Naive B cell (primary cell): ENCODE results near the gene FGF22. TPM values are rescaled to one million over a fixed set of nuclear protein-coding genes. Genes with fewer than 3 reads are reported as not detected.
"Not testable (repeated sequence)": the region's sequence is repeated elsewhere in the genome, so short reads cannot be mapped to it uniquely, and the experiment has no call there.

ENCODE experiments used
- ATAC-seq, 2 donors: fragments of 150-1000 bp; cut with Tn5 transposase; 2 replicates each; pipeline ENCODE4 v1.10.0; 2021; ENCODE audit warnings: low read depth in 2 of 2, mild to moderate bottlenecking in 2 of 2, moderate library complexity in 2 of 2
- DNase-seq: peaks from one replicate; pipeline ENCODE4 v3.0.0; 2022
- H3K27ac Mint-ChIP-seq, 6 donors: one replicate each; pipeline ENCODE4 v1.8.0; 2020 to 2022; ENCODE audit warnings: mild to moderate bottlenecking in 6 of 6, mixed read lengths in 6 of 6, moderate library complexity in 5 of 6, inconsistent platforms in 2 of 6
- H3K27me3 Mint-ChIP-seq, 3 donors: one replicate each; pipeline ENCODE4 v1.8.0; 2021 to 2022; ENCODE audit warnings: mixed read lengths in 3 of 3, mild to moderate bottlenecking in 1 of 3
- H3K36me3 Mint-ChIP-seq, 2 donors: one replicate each; pipeline ENCODE4 v1.8.0; 2020 to 2022; ENCODE audit warnings: mixed read lengths in 2 of 2, inconsistent platforms in 1 of 2, mild to moderate bottlenecking in 1 of 2
- H3K4me1 Mint-ChIP-seq, 3 donors: one replicate each; pipeline ENCODE4 v1.8.0; 2020 to 2022; ENCODE audit warnings: mixed read lengths in 3 of 3, inconsistent platforms in 1 of 3, mild to moderate bottlenecking in 1 of 3, moderate library complexity in 1 of 3
- H3K4me3 Mint-ChIP-seq, 8 donors: one replicate each; pipeline ENCODE4 v1.8.0; 2020 to 2022; ENCODE audit warnings: mild to moderate bottlenecking in 8 of 8, mixed read lengths in 8 of 8, moderate library complexity in 8 of 8, inconsistent platforms in 2 of 8
- H3K9me3 Mint-ChIP-seq, 7 donors: one replicate each; pipeline ENCODE4 v1.8.0; 2020 to 2022; ENCODE audit warnings: mixed read lengths in 7 of 7, mild to moderate bottlenecking in 5 of 7, inconsistent platforms in 2 of 7, moderate library complexity in 1 of 7
- polyA plus RNA-seq, 6 donors: library from polyadenylated mRNA; unstranded; fragments of 300-500 nt; fragmentation: Illumina TruSeq; gene quantifications; one replicate each; pipeline ENCODE4 v1.2.3, GENCODE V29; 2021; ENCODE audit warnings: low read depth in 6 of 6

FGF22 gene
- polyA plus RNA-seq, 6 donors from 2014 or later, result not detected

DNA sequence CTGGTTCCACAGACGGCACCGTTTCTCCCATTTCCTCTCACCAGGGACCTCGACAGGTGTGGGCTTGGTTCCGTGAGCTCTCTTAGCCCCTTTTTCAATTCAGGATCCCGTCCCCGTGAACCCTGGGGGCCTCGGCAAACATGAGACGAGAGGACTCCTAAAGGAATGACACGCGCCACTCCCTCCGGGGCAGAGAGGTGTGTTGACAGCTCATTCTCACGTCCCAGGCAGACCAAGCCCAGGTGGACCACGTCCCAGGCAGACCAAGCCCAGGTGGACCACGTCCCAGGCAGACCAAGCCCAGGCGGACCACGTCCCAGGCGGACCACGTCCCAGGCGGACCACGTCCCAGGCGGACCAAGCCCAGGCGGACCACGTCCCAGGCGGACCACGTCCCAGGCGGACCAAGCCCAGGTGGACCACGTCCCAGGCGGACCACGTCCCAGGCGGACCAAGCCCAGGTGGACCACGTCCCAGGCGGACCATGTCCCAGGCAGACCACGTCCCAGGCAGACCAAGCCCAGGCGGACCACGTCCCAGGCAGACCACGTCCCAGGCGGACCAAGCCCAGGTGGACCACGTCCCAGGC is 27.4 kb downstream of the FGF22 start:
- Mint-ChIP-seq H3K4me1 (peaks cover 7 to 22% (median 22%) of the 10 kb centered on the region in 3 donors), H3K27ac (peak overlapping the region in 1 of 6 donors; percentile 70), H3K27me3 (peaks cover 0 to 16% (median 5%) of the 10 kb centered on the region in 3 donors), H3K4me3 (peak overlapping the region in 1 of 8 donors; percentile 15)
- not testable (repeated sequence) for H3K36me3 Mint-ChIP-seq, DNase-seq, ATAC-seq, H3K9me3 Mint-ChIP-seq

DNA sequence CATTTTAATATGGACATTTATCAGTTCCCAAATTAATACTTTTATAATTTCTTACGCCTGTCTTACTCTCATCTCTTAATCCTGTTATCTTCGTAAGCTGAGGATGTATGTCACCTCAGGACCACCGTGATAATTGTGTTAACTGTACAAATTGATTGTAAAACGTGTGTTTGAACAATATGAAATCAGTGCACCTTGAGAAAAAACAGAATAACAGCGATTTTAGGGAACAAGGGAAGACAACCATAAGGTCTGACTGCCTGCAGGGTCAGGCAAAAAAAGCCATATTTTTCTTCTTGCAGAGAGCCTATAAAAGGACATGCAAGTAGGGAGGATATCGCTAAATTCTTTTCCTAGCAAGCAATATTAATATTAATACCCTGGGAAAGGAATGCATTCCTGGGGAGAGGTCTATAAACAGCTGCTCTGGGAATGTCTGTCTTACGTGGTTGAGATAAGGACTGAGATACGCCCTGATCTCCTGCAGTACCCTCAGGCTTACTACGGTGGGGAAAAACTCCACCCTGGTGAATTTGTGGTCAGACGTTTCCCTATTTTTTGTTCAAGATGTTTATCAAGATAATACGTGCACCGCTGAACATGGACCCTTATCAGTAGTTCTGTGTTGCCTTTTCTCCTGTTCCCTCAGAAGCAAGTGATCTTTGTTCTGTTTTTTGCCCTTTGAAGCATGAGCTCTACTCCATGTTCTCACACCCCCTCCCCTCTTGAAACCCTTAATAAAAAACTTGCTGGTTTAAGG is 29.2 kb downstream of the FGF22 start:
- H3K36me3 Mint-ChIP-seq, ATAC-seq, H3K9me3 Mint-ChIP-seq, DNase-seq: not testable (repeated sequence)
- Mint-ChIP-seq H3K27me3 (peaks cover 5 to 21% (median 7%) of the 10 kb centered on the region in 3 donors), H3K4me3 (peak overlapping the region in 2 of 8 donors; percentile 41 to 61), H3K27ac (peak overlapping the region in 3 of 6 donors; percentile 12 to 71 (median 29)), H3K4me1 (peaks cover 4 to 18% (median 16%) of the 10 kb centered on the region in 3 donors)

DNA sequence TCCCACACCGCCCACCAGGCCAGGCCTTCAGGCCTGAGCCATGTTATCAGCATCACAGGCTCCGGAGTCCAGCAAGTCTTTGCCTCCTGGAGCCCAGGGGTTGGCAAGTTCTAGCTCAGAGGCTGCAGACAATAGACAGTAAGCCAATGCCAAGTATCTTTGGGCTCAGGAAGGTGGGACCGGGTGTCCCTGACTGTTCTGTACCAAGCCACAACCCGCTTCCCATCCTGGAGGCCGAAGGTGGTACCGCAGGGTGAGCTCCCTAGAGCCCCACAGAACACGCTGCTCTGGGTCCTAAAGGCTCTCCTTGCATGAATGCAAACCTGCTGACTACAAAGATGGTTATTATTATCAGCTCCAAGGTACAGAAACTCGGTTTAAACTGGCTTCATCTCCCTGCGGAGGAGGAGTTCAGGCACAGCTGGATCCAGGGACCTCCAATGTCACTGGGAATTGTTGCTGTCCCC is 31.0 kb downstream of the FGF22 start:
- Mint-ChIP-seq H3K36me3 (no peaks in the 10 kb centered on the region), H3K27ac (no peak overlapping the region), H3K4me1 (peaks cover 0 to 10% (median 7%) of the 10 kb centered on the region in 3 donors), H3K9me3 (peaks cover 0 to 3% (median 0%) of the 10 kb centered on the region in 7 donors), H3K27me3 (peaks cover 16 to 34% (median 17%) of the 10 kb centered on the region in 3 donors), H3K4me3 (no peak overlapping the region)
- DNase-seq (no peak), ATAC-seq (peak; percentile 56 to 58)

DNA sequence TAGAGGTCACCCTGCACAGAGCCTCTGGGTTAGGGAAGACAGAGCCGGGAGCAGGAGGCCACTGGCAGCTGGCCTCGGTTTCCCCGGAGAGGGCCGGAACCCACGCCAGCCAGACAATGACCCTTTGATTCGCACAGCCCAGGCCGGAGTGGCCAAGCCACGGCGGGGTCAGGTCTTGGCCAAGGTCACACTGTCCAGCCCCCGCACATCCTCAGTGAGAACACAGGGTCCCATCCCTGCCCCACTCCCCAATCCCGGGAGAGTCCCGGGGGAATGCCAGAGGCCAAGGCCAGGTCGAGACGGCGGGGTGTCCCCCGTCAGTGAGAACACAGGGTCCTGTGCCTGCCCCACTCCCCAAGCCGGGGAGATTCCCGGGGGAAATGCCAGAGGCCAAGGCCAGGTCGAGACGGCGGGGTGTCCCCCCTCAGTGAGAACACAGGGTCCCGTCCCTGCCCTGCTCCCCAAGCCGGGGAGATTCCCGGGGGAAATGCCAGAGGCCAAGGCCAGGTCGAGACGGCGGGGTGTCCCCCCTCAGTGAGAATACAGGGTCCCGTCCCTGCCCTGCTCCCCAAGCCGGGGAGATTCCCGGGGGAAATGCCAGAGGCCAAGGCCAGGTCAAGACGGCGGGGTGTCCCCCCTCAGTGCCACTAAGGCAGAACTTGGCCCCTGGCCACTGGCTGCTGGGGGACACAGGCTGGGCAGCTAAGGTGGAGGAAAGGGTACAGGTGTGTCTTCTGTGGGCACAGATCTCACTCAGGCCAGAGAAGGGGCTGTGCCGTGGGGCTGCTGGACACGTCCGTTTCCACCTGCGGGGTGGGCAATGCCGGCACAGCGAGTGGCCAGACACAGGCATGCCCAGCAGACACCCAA is 34.8 kb downstream of the FGF22 start:
- H3K27me3 Mint-ChIP-seq, result peaks cover 11 to 20% (median 18%) of the 10 kb centered on the region in 3 donors
- no peak overlapping the region for H3K27ac Mint-ChIP-seq
- no peak overlapping the region for H3K4me3 Mint-ChIP-seq
- H3K4me1 Mint-ChIP-seq, result peaks cover 0 to 10% (median 5%) of the 10 kb centered on the region in 3 donors
- DNase-seq (no peak), ATAC-seq (no peak)
- no peaks in the 10 kb centered on the region for H3K9me3 Mint-ChIP-seq
- H3K36me3 Mint-ChIP-seq, result no peaks in the 10 kb centered on the region

- Mint-ChIP-seq H3K27me3 (peaks cover 11 to 20% (median 18%) of the 10 kb centered on the region in 3 donors), H3K36me3 (no peaks in the 10 kb centered on the region), H3K4me3 (peak overlapping the region in 2 of 8 donors; percentile 54 to 69), H3K9me3 (no peaks in the 10 kb centered on the region), H3K27ac (no peak overlapping the region), H3K4me1 (peaks cover 5 to 13% (median 12%) of the 10 kb centered on the region in 3 donors)
- DNase-seq (no peak), ATAC-seq (no peak)
Measured at GRCh38 chr19:676007-676338, 36.3 kb downstream of the FGF22 start.

DNA sequence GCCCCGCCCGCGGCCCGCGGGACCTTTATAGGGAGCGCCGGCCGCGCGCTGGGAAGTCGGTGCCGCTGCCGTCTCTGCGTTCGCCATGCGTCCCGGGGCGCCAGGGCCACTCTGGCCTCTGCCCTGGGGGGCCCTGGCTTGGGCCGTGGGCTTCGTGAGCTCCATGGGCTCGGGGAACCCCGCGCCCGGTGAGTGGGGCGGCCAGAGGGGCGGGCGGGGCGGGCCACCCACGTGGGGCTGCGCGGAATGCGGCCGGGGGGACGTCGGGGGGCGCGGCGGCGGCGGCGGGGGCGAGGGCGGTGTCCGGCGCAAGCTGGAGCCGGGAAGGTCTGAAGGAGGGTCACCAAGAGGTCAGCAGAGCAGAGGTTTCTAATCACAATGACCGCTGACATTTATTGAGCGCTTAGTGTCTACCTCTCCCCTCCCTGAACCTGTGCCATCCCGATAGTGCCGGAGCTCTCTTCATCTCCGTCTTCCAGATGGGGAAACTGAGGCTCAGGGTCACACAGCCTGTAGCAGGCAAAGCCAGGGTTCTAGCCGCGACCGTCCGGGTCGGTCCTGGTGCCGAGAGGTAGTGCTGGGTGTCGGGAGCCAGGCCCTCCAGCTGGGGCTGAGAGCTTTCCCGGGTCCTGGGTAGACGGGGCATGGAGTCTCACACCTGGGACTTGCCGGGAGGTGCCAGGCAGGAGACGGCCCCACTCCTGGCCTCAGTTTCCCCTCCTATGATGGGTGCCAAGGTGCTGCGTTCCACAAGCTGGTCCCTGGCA is 36.8 kb downstream of the FGF22 start, which contains the start of gene FSTL3:
FSTL3 (plus strand) TSS at position 54 of the 767 bp plus-strand sequence; CDS start at position 86, 32 bp downstream.
- no peak within 1 kb of the TSS for H3K27ac Mint-ChIP-seq

DNA sequence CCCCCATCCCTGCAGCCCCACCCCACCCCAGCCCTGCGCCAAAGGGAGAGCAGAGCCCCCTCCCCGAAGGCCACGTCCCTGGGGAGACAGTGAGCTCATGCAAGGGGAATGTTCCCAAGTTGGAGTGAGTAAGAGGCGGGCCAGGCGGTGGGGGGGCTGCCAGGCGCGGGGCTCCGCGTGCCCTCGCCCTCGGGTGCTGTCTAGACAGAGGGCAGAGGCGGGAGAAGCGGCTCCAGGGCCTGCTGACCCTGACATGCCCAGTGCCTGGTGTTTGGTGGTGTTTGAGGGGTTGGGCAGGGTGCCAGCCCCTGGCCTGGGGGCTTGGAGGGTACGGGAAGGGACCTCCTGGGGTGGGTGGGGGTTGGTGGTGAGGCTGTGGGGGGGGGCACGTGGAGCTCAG is 37.5 kb downstream of the FGF22 start:
- H3K27me3 Mint-ChIP-seq, result peaks cover 11 to 20% (median 18%) of the 10 kb centered on the region in 3 donors
- H3K36me3 Mint-ChIP-seq, result no peaks in the 10 kb centered on the region
- H3K27ac Mint-ChIP-seq, result peak overlapping the region in 1 of 6 donors; percentile 47
- ATAC-seq, result no peak
- peak overlapping the region in 1 of 8 donors; percentile 66 for H3K4me3 Mint-ChIP-seq
- H3K4me1 Mint-ChIP-seq, result peaks cover 7 to 16% (median 12%) of the 10 kb centered on the region in 3 donors
- no peaks in the 10 kb centered on the region for H3K9me3 Mint-ChIP-seq
- DNase-seq, result no peak

More for the DNA sequence above, 36.8 kb downstream of the FGF22 start, which contains the start of gene FSTL3:
- H3K4me1 Mint-ChIP-seq, result peaks cover 7 to 13% (median 12%) of the 10 kb centered on the region in 3 donors
- DNase-seq (no peak), ATAC-seq (no peak)
- no peaks in the 10 kb centered on the region for H3K9me3 Mint-ChIP-seq
- H3K4me3 Mint-ChIP-seq, result peak within 1 kb of the TSS in 6 of 8 donors; percentile 15 to 79 (median 46)
- H3K36me3 Mint-ChIP-seq, result no peaks in the 10 kb centered on the region
- H3K27me3 Mint-ChIP-seq, result peaks cover 11 to 20% (median 18%) of the 10 kb centered on the region in 3 donors

- Mint-ChIP-seq H3K36me3 (no peaks in the 10 kb centered on the region), H3K9me3 (no peaks in the 10 kb centered on the region), H3K27ac (peak overlapping the region in 2 of 6 donors; percentile 47 to 65), H3K27me3 (peaks cover 11 to 20% (median 18%) of the 10 kb centered on the region in 3 donors), H3K4me1 (peaks cover 7 to 16% (median 12%) of the 10 kb centered on the region in 3 donors), H3K4me3 (peak overlapping the region in 3 of 8 donors; percentile 40 to 70 (median 66))
- no peak for ATAC-seq
- no peak for DNase-seq
Measured at GRCh38 chr19:677601-678436, 38.1 kb downstream of the FGF22 start.

GRCh38 chr19:678791-679388 is 39.2 kb downstream of the FGF22 start:
- H3K4me3 Mint-ChIP-seq, result peak overlapping the region; percentile 36 to 90 (median 73)
- DNase-seq (no peak), ATAC-seq (no peak)
- peak overlapping the region in 3 of 6 donors; percentile 47 to 64 (median 62) for H3K27ac Mint-ChIP-seq
- H3K27me3 Mint-ChIP-seq, result peaks cover 9 to 14% (median 12%) of the 10 kb centered on the region in 3 donors
- no peaks in the 10 kb centered on the region for H3K36me3 Mint-ChIP-seq
- no peaks in the 10 kb centered on the region for H3K9me3 Mint-ChIP-seq
- peaks cover 7 to 16% (median 12%) of the 10 kb centered on the region in 3 donors for H3K4me1 Mint-ChIP-seq

DNA sequence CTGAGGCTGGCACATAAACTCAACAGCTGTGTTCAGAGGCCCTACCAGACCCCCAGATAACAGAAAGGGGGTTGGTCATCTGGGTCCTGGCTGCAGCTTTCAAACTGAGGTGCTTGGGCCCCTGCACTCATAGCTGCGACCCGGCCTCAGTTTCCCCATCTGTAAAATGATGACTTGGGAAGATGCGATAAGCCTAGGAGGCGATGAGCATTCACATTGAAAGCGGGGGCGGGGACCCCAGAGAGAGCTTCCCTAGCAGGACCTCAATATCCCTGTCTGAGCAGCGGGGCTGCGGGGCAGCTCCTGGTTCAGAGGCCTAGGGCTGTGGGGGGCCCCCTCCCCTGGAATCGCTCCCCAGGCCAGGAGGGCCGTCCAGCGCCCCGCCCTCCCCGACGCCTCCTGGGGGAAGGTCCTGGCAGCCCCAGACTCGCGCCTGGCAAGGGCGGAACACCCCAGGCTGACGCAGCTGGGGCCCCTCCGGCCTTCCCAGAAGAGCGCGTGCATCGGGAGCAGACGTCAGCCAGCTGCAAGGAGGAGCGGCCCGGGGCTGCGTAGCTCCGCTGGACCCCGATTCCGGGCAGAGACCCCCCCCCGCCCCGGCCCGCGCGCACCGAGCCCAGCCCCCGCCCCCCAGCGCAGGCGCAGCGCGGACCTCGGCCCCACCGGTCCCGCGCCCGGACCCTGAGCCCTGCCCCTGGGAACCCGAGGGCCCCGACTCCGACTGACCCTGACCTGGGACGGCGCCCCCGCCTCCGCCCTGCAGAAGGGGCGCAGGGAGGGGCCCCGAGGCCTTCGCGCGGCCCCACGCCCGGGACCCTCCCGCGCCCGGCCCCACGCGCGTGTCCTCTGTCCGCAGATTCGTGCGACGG is 40.0 kb downstream of the FGF22 start:
- DNase-seq (peak; percentile 56), ATAC-seq (peak; percentile 3 to 4)
- no peaks in the 10 kb centered on the region for H3K36me3 Mint-ChIP-seq
- H3K9me3 Mint-ChIP-seq, result no peaks in the 10 kb centered on the region
- peaks cover 8 to 10% (median 9%) of the 10 kb centered on the region in 3 donors for H3K27me3 Mint-ChIP-seq
- H3K4me1 Mint-ChIP-seq, result peaks cover 7 to 16% (median 12%) of the 10 kb centered on the region in 3 donors
- peak overlapping the region in 2 of 6 donors; percentile 33 to 75 for H3K27ac Mint-ChIP-seq
- peak overlapping the region; percentile 57 to 98 (median 80) for H3K4me3 Mint-ChIP-seq
